DMS 273 (cell line): ENCODE results near the gene FOXQ1.
A peak's percentile ranks its signal among the peaks of the same experiment; 100 is the strongest.
"Not testable (repeated sequence)": the region's sequence is repeated elsewhere in the genome, so short reads cannot be mapped to it uniquely, and the experiment has no call there.

Experiments used
- DNase-seq: peaks from one replicate; lab custom pipeline; 2025; ENCODE audit not compliant: unreplicated experiment; lab: John Stamatoyannopoulos, UW

Gene FOXQ1

GRCh38 chr6:1355068-1355467 is 43.2 kb downstream of the FOXQ1 start:
- DNase-seq = not testable (repeated sequence)

- not testable (repeated sequence) for DNase-seq
These were observed 49.8 kb downstream of the FOXQ1 start for GRCh38 chr6:1361717-1362116.

GRCh38 chr6:1362643-1363042 is 50.7 kb downstream of the FOXQ1 start:
- DNase-seq = no peak

DNA sequence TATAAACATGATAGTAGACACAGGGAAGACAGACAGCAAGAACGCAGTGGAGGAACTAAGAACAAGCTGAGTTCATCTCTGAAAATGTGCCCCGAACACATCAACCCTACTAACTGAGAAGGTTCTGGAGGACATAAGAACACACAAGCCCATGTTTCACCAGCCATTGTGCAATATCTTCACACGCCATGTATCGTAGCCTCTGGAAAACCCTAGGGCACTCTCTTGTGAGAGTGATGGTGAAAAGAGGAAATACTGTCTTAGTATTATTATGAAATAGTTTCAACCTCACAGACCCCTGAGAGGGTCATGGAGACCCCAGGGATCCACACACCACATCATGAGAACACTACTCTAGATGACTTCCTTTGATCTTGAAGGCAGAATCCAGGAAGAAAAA is 51.4 kb downstream of the FOXQ1 start:
- DNase-seq = no peak

GRCh38 chr6:1363729-1364572 is 52.1 kb downstream of the FOXQ1 start:
- peak; percentile 51 for DNase-seq
